H1 (cell line): ENCODE data around the gene SLC38A1. TPM values are rescaled to one million over a fixed set of nuclear protein-coding genes. Genes with fewer than 3 reads are reported as not detected.

Experiments used
- CTCF ChIP-seq, 3 experiments: IDR thresholded peaks; 1 replicate in 2 of 3; 2 replicates in 1 of 3; pipeline versions ENCODE4 v1.5.1 to v1.6.1; 2011; ENCODE audit warnings: low read length in 3 of 3, mild to moderate bottlenecking in 3 of 3, inconsistent platforms in 2 of 3, low read depth in 1 of 3, moderate library complexity in 1 of 3; ENCODE audit not compliant: insufficient read depth in 1 of 3; ENCODE audit errors: control extremely low read depth in 1 of 3
- EZH2 ChIP-seq: fragments of 200-600 bp; sonication (generic); IDR thresholded peaks from 2 replicates; pipeline ENCODE4 v1.7.1; 2012; ENCODE audit warnings: low read depth, mild to moderate bottlenecking, moderate library complexity, low read length, inconsistent platforms; ENCODE audit not compliant: severe bottlenecking
- JUND ChIP-seq: IDR thresholded peaks from 2 replicates; pipeline ENCODE4 v1.6.1; 2011; ENCODE audit warnings: mild to moderate bottlenecking, improper control_type of control experiment, low read length
- PHF8 ChIP-seq: fragments of 200-600 bp; sonication (generic); conservative IDR thresholded peaks from 2 replicates; pipeline ENCODE4 v1.7.1; 2012; ENCODE audit warnings: low read depth, mild to moderate bottlenecking, inconsistent platforms, low read length, moderate library complexity
- SIRT6 ChIP-seq: IDR thresholded peaks from one replicate; pipeline ENCODE4 v1.7.1; 2012; ENCODE audit warnings: low read length, inconsistent platforms
- SRF ChIP-seq: IDR thresholded peaks from 2 replicates; pipeline ENCODE4 v1.6.1; 2011; ENCODE audit warnings: mild to moderate bottlenecking, low read depth, low read length, moderate library complexity
- TBP ChIP-seq: IDR thresholded peaks from 2 replicates; pipeline ENCODE4 v1.6.1; 2011; ENCODE audit warnings: low read depth, low read length, improper control_type of control experiment
- TEAD4 ChIP-seq: IDR thresholded peaks from 2 replicates; pipeline ENCODE4 v1.6.1; 2012; ENCODE audit warnings: low read depth, low read length, inconsistent platforms, mixed read lengths
- polyA plus RNA-seq, 7 experiments: library from polyadenylated mRNA; depleted of rRNA in 3 of 7; stranded (reverse) in 5 of 7; unstranded in 2 of 7; fragments of >200 nt in 5 of 7; fragments of 200-250 nt in 2 of 7; gene quantifications; 1 replicate in 5 of 7; 2 replicates in 1 of 7; 4 replicates in 1 of 7; pipeline versions ENCODE4 v1.2.1 to v1.2.3, GENCODE V29; 2011 to 2013; ENCODE audit warnings: missing spikeins in 2 of 7, mixed read lengths in 2 of 7
- total RNA-seq: library from RNA; stranded (reverse); fragmentation: NEBNext Ultra II Directional; extraction: Animal tissue kit (Norgen Biotek cat#: 25700); gene quantifications from 2 replicates; pipeline ENCODE4 v1.2.1, GENCODE V29; 2021

SLC38A1 gene
- total and polyA plus RNA-seq, 2 of the 8 experiments (the other 6 are each of a cell fraction or from before 2014, with no cell fraction given): 83.4 to 242 TPM

GRCh38 chr12:46224386-46224785 lies 44.5 kb downstream of the SLC38A1 start (continued):
- TF ChIP-seq CTCF (IDR thresholded peaks at IDR 0.05; ENCODE audit: control extremely low read depth in 1 of 3, insufficient read depth in 1 of 3, low read depth in 1 of 3, low read length in 3 of 3) (no peak), EZH2 (no peak), PHF8 (no peak), JUND (no peak), SRF (no peak), SIRT6 (no peak), TEAD4 (no peak), TBP (no peak)
